ENCODE results near the gene C2CD3. TPM values are rescaled to one million over a fixed set of nuclear protein-coding genes. Genes with fewer than 3 reads are reported as not detected.

Gene C2CD3
- total and polyA plus RNA-seq, 4 donors, result 7.6 to 29.4 (median 15.1) TPM

DNA sequence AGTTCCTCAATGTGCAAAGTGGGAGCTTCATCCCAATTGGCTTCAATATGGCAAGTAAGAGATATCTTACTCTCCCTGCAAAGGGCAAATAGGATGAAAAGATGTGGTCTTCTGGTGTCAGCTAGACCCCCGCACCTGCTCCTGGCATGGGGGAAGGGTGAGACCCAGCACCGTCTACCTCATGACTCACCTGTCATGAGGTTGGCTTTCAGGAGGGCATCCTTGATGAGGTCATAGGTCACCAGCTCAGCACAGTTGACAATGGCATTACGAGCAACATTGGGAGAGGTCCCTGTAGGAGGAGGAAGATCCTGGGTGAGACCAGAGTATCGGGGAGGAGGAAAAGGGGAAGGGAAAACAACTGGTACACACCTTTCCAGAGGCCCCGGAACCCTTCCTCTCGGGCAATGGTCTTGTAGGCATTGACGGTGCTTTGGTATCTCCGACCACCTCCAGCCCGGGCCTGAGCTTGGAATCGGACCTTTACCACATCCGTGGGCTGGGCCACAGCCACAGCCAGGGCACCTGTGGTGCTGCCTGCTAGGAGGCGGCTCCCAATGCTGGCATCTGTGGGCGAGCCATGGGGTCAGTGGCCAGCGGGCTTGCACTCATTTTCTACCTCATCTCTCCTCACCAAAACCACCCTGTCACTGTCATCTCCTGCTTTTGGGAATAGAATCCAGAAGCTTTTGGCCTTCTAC lies 194.2 kb downstream of the C2CD3 start:
- peak; percentile 35 to 55 for DNase-seq
- Histone ChIP-seq H3K4me1 (ENCODE audit: control insufficient read depth in 1 of 2, insufficient read depth in 2 of 2, low read length in 2 of 2) (no peaks in the 10 kb centered on the region), H3K4me3 (ENCODE audit: low read length in 2 of 2) (no peak overlapping the region), H3K36me3 (ENCODE audit: control insufficient read depth in 1 of 2, insufficient read depth in 2 of 2, low read length in 1 of 2) (peaks cover 0 to 5% of the 10 kb centered on the region in 2 donors), H3K27me3 (ENCODE audit: control insufficient read depth in 1 of 2, insufficient read depth in 2 of 2, low read length in 1 of 2) (no peaks in the 10 kb centered on the region), H3K27ac (ENCODE audit: low read depth in 1 of 2, low read length in 2 of 2) (no peak overlapping the region), H3K9me3 (ENCODE audit: control insufficient read depth, low read length) (no peaks in the 10 kb centered on the region)
- intact Hi-C loops (cut with DNase I), result no loop called here
- ATAC-seq (ENCODE audit: low FRiP score), result no peak
- WGBS, 2 donors, result 95 to 96% methylated on average over 13 to 14 of the region's 14 CpGs

DNA sequence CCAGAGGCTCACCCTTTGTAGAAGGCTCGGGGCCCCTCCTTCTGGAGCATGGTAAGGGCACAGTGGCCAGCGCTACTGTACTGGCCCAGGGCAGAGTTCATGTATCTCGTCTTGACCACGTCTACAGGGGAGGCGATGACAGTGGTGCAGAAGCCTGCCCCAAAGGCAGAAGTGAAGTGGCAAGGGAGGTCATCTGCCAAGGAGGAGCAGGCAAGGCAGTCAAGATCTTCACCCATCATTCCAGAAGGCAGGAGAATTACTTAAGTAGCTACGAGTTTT lies 195.4 kb downstream of the C2CD3 start:
- DNase-seq, result peak; percentile 35 to 49
- no peak overlapping the region for H3K4me3 ChIP-seq (ENCODE audit: low read length in 2 of 2)
- 91 to 94% methylated on average over 6 of the region's 6 CpGs for WGBS, 2 donors

DNA sequence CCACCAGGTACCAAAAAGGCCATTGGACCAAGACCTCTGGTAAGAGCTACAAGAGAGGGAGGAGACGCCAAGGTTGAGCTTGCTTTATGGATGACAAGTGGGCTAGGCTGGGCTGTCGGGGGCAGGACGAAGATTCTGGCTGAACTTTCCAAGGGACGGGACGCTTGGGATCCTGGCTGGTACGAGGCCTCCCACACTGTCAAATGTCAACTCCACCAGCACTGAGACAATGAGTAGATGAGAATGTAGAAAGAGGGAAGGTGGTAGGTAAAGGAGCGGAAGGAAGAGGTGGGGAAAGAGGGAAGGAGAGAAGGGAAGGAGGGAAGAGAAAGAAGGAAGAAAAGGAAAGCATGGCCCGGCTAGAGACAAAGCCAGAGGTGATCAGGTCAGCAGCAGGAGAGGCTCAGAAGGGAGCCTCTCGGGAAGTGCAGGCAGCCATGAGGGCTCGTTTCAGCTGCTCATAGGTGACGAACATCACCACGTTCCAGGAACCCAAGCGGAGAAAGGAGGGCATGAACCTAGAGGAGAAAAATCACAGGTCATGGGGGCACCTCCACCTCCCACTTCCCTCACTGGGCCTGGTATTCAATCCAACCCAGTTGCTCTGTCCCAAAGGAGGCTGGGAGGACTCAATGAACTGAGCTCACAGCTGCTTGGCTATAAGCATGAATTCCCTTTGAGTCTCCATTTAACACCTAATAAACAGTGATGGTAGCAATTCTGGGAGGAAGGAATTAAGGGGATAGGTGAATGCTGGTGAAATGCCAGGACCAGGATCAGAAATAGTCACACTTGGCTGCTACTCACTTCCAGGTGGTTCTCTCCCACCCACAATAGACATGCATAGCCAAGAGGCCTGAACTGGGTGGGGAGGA lies 196.0 kb downstream of the C2CD3 start:
- 91% methylated on average over 13 of the region's 13 CpGs for WGBS, 2 donors
- H3K27me3 ChIP-seq (ENCODE audit: control insufficient read depth in 1 of 2, insufficient read depth in 2 of 2, low read length in 1 of 2), result no peaks in the 10 kb centered on the region
- H3K4me3 ChIP-seq (ENCODE audit: low read length in 2 of 2), result no peak overlapping the region
- DNase-seq (peak; percentile 38 to 65), ATAC-seq (ENCODE audit: low FRiP score) (no peak)
- intact Hi-C loops (cut with DNase I), result no loop called here
- H3K9me3 ChIP-seq (ENCODE audit: control insufficient read depth, low read length), result no peaks in the 10 kb centered on the region
- peaks cover 0 to 5% of the 10 kb centered on the region in 2 donors for H3K36me3 ChIP-seq (ENCODE audit: control insufficient read depth in 1 of 2, insufficient read depth in 2 of 2, low read length in 1 of 2)
- no peak overlapping the region for H3K27ac ChIP-seq (ENCODE audit: low read depth in 1 of 2, low read length in 2 of 2)
- H3K4me1 ChIP-seq (ENCODE audit: control insufficient read depth in 1 of 2, insufficient read depth in 2 of 2, low read length in 2 of 2), result no peaks in the 10 kb centered on the region

More for the DNA sequence above, 195.4 kb downstream of the C2CD3 start:
- Histone ChIP-seq H3K9me3 (ENCODE audit: control insufficient read depth, low read length) (no peaks in the 10 kb centered on the region), H3K36me3 (ENCODE audit: control insufficient read depth in 1 of 2, insufficient read depth in 2 of 2, low read length in 1 of 2) (peaks cover 0 to 5% of the 10 kb centered on the region in 2 donors), H3K27ac (ENCODE audit: low read depth in 1 of 2, low read length in 2 of 2) (no peak overlapping the region), H3K4me1 (ENCODE audit: control insufficient read depth in 1 of 2, insufficient read depth in 2 of 2, low read length in 2 of 2) (no peaks in the 10 kb centered on the region), H3K27me3 (ENCODE audit: control insufficient read depth in 1 of 2, insufficient read depth in 2 of 2, low read length in 1 of 2) (no peaks in the 10 kb centered on the region)
- intact Hi-C loops (cut with DNase I), result no loop called here
- ATAC-seq (ENCODE audit: low FRiP score), result no peak

DNA sequence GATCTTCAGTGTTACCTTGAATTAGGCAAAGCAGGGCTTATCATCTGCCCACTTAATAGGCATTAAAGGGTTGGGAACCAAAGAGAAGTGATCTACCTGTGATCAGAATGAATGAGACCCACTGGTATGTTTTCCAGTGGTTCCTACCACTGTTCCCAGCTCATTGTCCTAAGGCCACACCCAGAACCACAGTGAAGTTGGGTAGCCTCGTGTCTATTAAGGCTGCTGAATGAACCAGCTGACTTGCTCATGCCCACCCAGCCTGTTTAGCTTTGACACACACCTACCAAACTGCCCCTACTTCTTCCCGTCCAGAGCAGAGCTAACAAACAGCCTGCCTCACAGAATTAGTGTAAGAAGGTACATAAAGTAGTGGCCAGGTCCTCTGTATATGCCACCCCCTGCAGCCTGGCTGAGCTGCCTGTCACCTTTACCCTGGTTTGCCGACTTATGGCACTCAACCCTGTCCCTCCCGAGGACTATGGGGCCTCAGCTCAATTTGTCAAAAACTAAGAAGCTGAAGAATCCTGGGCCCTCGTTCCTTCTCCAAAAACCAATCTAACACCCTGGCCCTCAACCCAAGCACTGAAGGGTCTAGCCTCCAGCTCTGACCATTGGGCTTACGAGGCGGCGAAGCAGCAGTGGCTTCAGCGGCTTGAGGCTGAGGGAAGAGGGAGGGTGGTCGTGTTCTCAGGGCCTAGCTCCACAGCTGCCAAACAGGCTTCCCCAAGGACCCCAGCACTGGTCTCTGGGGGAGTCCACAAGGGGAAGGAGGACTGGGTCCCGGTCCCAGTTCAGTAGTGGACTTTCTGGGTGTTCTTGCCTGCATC lies 198.0 kb downstream of the C2CD3 start:
- Histone ChIP-seq H3K9me3 (ENCODE audit: control insufficient read depth, low read length) (no peaks in the 10 kb centered on the region), H3K4me3 (ENCODE audit: low read length in 2 of 2) (no peak overlapping the region), H3K36me3 (ENCODE audit: control insufficient read depth in 1 of 2, insufficient read depth in 2 of 2, low read length in 1 of 2) (peaks cover 0 to 3% of the 10 kb centered on the region in 2 donors), H3K27ac (ENCODE audit: low read depth in 1 of 2, low read length in 2 of 2) (no peak overlapping the region), H3K27me3 (ENCODE audit: control insufficient read depth in 1 of 2, insufficient read depth in 2 of 2, low read length in 1 of 2) (no peaks in the 10 kb centered on the region), H3K4me1 (ENCODE audit: control insufficient read depth in 1 of 2, insufficient read depth in 2 of 2, low read length in 2 of 2) (no peaks in the 10 kb centered on the region)
- intact Hi-C loops (cut with DNase I), result no loop called here
- peak; percentile 28 to 50 for DNase-seq
- ATAC-seq (ENCODE audit: low FRiP score), result no peak
- 83 to 85% methylated on average over 11 of the region's 11 CpGs for WGBS, 2 donors

DNA sequence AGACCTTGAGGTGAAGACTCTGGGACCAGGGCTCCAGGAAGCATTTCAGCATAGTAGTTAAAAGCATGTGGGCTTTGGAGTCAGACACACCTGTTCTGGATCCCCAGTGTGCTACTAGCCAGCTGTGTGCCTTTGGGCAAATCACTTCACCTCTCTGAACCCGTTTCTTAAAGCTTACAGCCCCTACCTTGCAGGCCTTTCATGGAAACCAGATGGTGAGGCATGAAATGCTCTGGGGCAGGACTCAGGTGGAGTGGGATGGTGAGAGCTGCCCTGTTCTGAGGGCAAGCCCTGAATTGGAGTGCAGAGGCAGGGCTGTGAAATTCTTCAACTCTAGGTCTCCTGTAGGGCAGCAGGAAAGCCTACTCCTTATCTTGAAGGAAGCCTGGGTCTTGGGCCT lies 198.6 kb downstream of the C2CD3 start:
- DNase-seq (peak; percentile 12 to 23), ATAC-seq (ENCODE audit: low FRiP score) (no peak)
- Histone ChIP-seq H3K27me3 (ENCODE audit: control insufficient read depth in 1 of 2, insufficient read depth in 2 of 2, low read length in 1 of 2) (no peaks in the 10 kb centered on the region), H3K4me3 (ENCODE audit: low read length in 2 of 2) (no peak overlapping the region), H3K27ac (ENCODE audit: low read depth in 1 of 2, low read length in 2 of 2) (no peak overlapping the region), H3K36me3 (ENCODE audit: control insufficient read depth in 1 of 2, insufficient read depth in 2 of 2, low read length in 1 of 2) (no peaks in the 10 kb centered on the region), H3K9me3 (ENCODE audit: control insufficient read depth, low read length) (no peaks in the 10 kb centered on the region), H3K4me1 (ENCODE audit: control insufficient read depth in 1 of 2, insufficient read depth in 2 of 2, low read length in 2 of 2) (no peaks in the 10 kb centered on the region)
- intact Hi-C loops (cut with DNase I), result no loop called here
- 82 to 88% methylated on average over 1 of the region's 1 CpG for WGBS, 2 donors

DNA sequence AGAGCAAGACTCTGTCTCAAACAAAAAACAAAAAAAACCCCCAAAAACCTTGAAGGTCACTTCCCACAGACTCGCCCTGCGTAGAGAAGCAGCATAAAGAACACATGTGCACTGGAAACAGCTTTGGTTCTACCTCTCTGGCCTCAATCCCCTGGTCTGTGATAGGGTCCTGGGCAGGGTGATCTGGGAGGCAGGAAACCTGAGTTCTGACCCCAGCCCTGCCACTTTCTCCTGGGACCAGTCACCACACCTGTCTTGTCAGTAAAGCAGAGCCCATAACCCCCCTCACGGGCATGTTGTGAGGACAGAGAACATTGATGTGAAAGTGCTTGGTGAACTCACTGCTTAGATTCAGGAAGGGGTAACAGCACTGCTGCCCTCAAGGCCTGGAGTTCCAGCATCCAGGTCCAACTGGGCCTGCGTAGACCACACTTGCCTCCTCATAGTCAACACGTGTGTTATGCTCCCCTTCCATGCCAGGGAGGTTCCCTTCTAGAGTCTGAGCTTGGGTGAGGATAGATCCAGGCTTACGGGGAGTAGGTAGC lies 199.6 kb downstream of the C2CD3 start:
- intact Hi-C loops (cut with DNase I), result no loop called here
- H3K9me3 ChIP-seq (ENCODE audit: control insufficient read depth, low read length), result no peaks in the 10 kb centered on the region
- 84 to 93% methylated on average over 6 of the region's 6 CpGs for WGBS, 2 donors
- H3K36me3 ChIP-seq (ENCODE audit: control insufficient read depth in 1 of 2, insufficient read depth in 2 of 2, low read length in 1 of 2), result no peaks in the 10 kb centered on the region
- peak; percentile 25 to 26 for DNase-seq
- no peak overlapping the region for H3K4me3 ChIP-seq (ENCODE audit: low read length in 2 of 2)
- no peak overlapping the region for H3K27ac ChIP-seq (ENCODE audit: low read depth in 1 of 2, low read length in 2 of 2)
- H3K27me3 ChIP-seq (ENCODE audit: control insufficient read depth in 1 of 2, insufficient read depth in 2 of 2, low read length in 1 of 2), result no peaks in the 10 kb centered on the region
- H3K4me1 ChIP-seq (ENCODE audit: control insufficient read depth in 1 of 2, insufficient read depth in 2 of 2, low read length in 2 of 2), result no peaks in the 10 kb centered on the region
- no peak for ATAC-seq (ENCODE audit: low FRiP score)

DNA sequence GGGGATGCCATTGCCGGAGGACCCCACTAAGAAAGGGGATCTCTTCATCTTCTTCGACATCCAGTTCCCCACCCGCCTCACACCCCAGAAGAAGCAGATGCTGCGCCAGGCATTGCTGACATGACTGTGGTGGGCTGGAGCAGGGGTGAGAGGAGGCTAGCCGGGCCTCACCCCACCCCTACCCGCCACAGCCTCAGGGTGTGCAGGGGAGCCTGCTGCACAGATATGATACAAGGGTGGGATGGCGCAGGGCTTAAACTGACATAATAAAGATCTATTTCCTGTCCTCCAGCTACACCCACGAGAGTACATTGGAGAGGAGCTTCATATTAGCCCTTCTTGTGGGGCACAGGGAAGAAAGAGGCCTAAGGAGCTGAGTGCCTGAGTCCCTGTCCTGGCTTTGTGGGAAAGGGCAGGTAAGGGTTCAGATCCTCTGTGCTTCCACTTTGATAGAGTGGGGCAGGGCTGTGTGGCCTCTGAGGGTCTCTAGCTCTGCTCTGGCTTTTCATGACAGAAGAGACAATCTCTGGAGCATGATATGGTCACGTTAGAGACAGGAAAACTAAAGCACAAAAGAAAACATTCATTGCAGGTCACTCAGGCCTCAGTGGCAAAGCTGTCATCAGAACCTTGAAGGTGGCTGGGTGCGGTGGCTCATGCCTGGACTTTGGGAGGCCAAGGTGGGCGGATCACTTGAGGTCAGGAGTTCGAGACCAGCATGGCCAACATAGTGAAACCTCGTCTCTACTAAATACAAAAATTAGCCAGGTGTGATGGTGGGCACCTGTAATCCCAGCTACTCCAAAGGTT lies 200.6 kb downstream of the C2CD3 start:
- no peak overlapping the region for H3K27ac ChIP-seq (ENCODE audit: low read depth in 1 of 2, low read length in 2 of 2)
- H3K4me1 ChIP-seq (ENCODE audit: control insufficient read depth in 1 of 2, insufficient read depth in 2 of 2, low read length in 2 of 2), result no peaks in the 10 kb centered on the region
- no peaks in the 10 kb centered on the region for H3K27me3 ChIP-seq (ENCODE audit: control insufficient read depth in 1 of 2, insufficient read depth in 2 of 2, low read length in 1 of 2)
- peak in 1 of 2 donors; percentile 64 for DNase-seq
- no peak for ATAC-seq (ENCODE audit: low FRiP score)
- intact Hi-C loops (cut with DNase I), result loop anchor here in 1 of 2 donors (10.0 kb wide), 1 partner anchor 55 kb away; no protein-coding TSS in a partner anchor
- WGBS, 2 donors, result 83 to 88% methylated on average over 13 of the region's 13 CpGs
- H3K9me3 ChIP-seq (ENCODE audit: control insufficient read depth, low read length), result no peaks in the 10 kb centered on the region
- H3K4me3 ChIP-seq (ENCODE audit: low read length in 2 of 2), result no peak overlapping the region
- no peaks in the 10 kb centered on the region for H3K36me3 ChIP-seq (ENCODE audit: control insufficient read depth in 1 of 2, insufficient read depth in 2 of 2, low read length in 1 of 2)

DNA sequence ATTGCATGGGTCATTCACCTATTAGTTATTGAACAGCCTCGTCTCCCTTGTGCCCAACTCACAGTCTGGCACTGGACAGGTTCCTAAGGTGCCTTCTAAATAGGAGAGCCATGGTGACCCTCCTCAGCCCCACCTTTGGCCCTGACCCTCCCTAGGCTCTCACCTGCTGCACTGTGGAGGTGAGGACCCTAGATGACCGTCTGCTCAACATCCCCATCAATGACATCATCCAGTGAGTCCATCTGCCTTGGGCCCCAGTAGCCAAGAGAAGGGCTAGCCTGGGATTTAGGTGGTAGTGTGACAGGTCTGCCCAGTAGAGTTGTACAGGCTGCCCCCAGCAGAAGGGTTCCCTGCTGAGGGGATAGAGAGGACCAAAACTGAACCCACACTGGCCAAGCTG lies 201.7 kb downstream of the C2CD3 start:
- Histone ChIP-seq H3K9me3 (ENCODE audit: control insufficient read depth, low read length) (no peaks in the 10 kb centered on the region), H3K4me1 (ENCODE audit: control insufficient read depth in 1 of 2, insufficient read depth in 2 of 2, low read length in 2 of 2) (no peaks in the 10 kb centered on the region), H3K27ac (ENCODE audit: low read depth in 1 of 2, low read length in 2 of 2) (no peak overlapping the region), H3K4me3 (ENCODE audit: low read length in 2 of 2) (no peak overlapping the region), H3K27me3 (ENCODE audit: control insufficient read depth in 1 of 2, insufficient read depth in 2 of 2, low read length in 1 of 2) (no peaks in the 10 kb centered on the region), H3K36me3 (ENCODE audit: control insufficient read depth in 1 of 2, insufficient read depth in 2 of 2, low read length in 1 of 2) (no peaks in the 10 kb centered on the region)
- DNase-seq (no peak), ATAC-seq (ENCODE audit: low FRiP score) (no peak)
- 73 to 79% methylated on average over 2 of the region's 2 CpGs for WGBS, 2 donors
- intact Hi-C loops (cut with DNase I), result loop anchor here in 1 of 2 donors (10.0 kb wide), 1 partner anchor 56 kb away; no protein-coding TSS in a partner anchor
